ENCODE measurements around the gene SLC66A2.

- TF ChIP-seq CTCF (conservative IDR thresholded peaks at IDR 0.05; ENCODE audit: low read depth, low read length), result no peak
- TF ChIP-seq EZH2 (IDR thresholded peaks at IDR 0.05; ENCODE audit: low read length, unreplicated experiment), result no peak
Observed at GRCh38 chr18:79853303-79853992, 98.0 kb downstream of the SLC66A2 start.
